ENCODE measurements around the gene GNA12.

Gene GNA12

DNA sequence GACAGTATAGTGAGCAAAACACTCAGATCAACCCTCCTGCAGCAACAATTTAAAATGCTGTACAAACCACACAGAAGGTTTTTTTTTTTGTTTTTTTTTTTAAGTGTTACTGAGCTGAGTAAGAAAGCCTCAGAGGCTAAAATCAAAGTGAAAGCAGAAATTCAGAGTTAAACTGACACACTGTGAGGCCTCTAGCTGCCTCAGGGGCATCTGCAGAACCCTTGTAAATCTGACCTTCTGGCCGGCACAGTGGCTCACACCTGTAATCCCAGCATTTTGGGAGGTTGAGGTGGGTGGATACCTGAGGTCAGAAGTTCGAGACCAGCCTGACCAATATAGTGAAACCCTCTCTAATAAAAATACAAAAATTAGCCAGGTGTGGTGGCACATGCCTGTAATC is 7.4 kb upstream of the GNA12 start:
- Histone ChIP-seq H3K9ac (ENCODE audit: low read length) (peak overlapping the region; percentile 58), H3K27me3 (replicated peaks; ENCODE audit: control insufficient read depth, insufficient read depth, low read length) (no peaks in the 10 kb centered on the region), H3K9me3 (ENCODE audit: control insufficient read depth, low read length) (no peaks in the 10 kb centered on the region), H3K4me3 (ENCODE audit: low read length) (no peak overlapping the region), H3K36me3 (ENCODE audit: control insufficient read depth, insufficient read depth, low read length, severe bottlenecking) (no peaks in the 10 kb centered on the region), H3K4me1 (ENCODE audit: control insufficient read depth, insufficient read depth, low read length) (peaks cover 13% of the 10 kb centered on the region)
- DNase-seq (ENCODE audit: low read depth): no peak

- H3K27me3 ChIP-seq (replicated peaks; ENCODE audit: control insufficient read depth, insufficient read depth, low read length): no peaks in the 10 kb centered on the region
- DNase-seq (ENCODE audit: low read depth): no peak
- no peak overlapping the region for H3K9ac ChIP-seq (ENCODE audit: low read length)
- H3K4me3 ChIP-seq (ENCODE audit: low read length): no peak overlapping the region
- no peaks in the 10 kb centered on the region for H3K36me3 ChIP-seq (ENCODE audit: control insufficient read depth, insufficient read depth, low read length, severe bottlenecking)
- H3K4me1 ChIP-seq (ENCODE audit: control insufficient read depth, insufficient read depth, low read length): peaks cover 13% of the 10 kb centered on the region
- H3K9me3 ChIP-seq (ENCODE audit: control insufficient read depth, low read length): no peaks in the 10 kb centered on the region
Measured at GRCh38 chr7:2849941-2850766, 6.0 kb upstream of the GNA12 start.

- Histone ChIP-seq H3K36me3 (ENCODE audit: control insufficient read depth, insufficient read depth, low read length, severe bottlenecking) (no peaks in the 10 kb centered on the region), H3K27me3 (replicated peaks; ENCODE audit: control insufficient read depth, insufficient read depth, low read length) (no peaks in the 10 kb centered on the region), H3K9me3 (ENCODE audit: control insufficient read depth, low read length) (no peaks in the 10 kb centered on the region), H3K4me1 (ENCODE audit: control insufficient read depth, insufficient read depth, low read length) (peaks cover 32% of the 10 kb centered on the region), H3K9ac (ENCODE audit: low read length) (no peak overlapping the region), H3K4me3 (ENCODE audit: low read length) (peak overlapping the region; percentile 79)
- no peak for DNase-seq (ENCODE audit: low read depth)
Measured at GRCh38 chr7:2845034-2845592, 1.0 kb upstream of the GNA12 start.

- Histone ChIP-seq H3K9me3 (ENCODE audit: control insufficient read depth, low read length) (no peaks in the 10 kb centered on the region), H3K36me3 (ENCODE audit: control insufficient read depth, insufficient read depth, low read length, severe bottlenecking) (no peaks in the 10 kb centered on the region), H3K9ac (ENCODE audit: low read length) (peak overlapping the region; percentile 87), H3K27me3 (replicated peaks; ENCODE audit: control insufficient read depth, insufficient read depth, low read length) (no peaks in the 10 kb centered on the region), H3K4me1 (ENCODE audit: control insufficient read depth, insufficient read depth, low read length) (peaks cover 32% of the 10 kb centered on the region), H3K4me3 (ENCODE audit: low read length) (peak overlapping the region; percentile 83)
- DNase-seq (ENCODE audit: low read depth): peak; percentile 71
Measured at GRCh38 chr7:2843711-2844152, 376 bp downstream of the GNA12 start.

GRCh38 chr7:2843191-2843685 is 870 bp downstream of the GNA12 start:
- Histone ChIP-seq H3K4me1 (ENCODE audit: control insufficient read depth, insufficient read depth, low read length) (peaks cover 32% of the 10 kb centered on the region), H3K9ac (ENCODE audit: low read length) (peak overlapping the region; percentile 87), H3K27me3 (replicated peaks; ENCODE audit: control insufficient read depth, insufficient read depth, low read length) (no peaks in the 10 kb centered on the region), H3K36me3 (ENCODE audit: control insufficient read depth, insufficient read depth, low read length, severe bottlenecking) (peaks cover 2% of the 10 kb centered on the region), H3K4me3 (ENCODE audit: low read length) (peak overlapping the region; percentile 83), H3K9me3 (ENCODE audit: control insufficient read depth, low read length) (no peaks in the 10 kb centered on the region)
- no peak for DNase-seq (ENCODE audit: low read depth)

DNA sequence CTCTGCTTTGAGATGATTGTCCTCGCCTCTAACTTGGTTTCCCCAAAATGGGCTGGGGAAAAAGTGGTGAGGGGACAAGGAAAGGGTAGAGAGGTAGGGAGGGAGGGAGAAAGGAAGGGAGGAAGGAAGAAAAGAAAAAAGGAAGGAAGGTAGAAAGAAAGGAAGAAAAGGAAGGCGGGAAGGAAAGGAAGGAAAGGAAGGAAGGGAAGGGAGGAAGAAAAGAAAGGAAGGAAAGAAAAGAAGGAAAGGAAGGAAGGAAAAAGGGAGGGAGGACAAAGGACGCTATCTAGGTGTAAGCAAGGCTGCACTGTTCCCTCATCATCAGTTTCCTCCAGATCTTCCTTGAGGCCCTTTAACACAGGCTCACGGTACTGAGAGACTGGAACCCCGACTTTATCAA is 2.2 kb downstream of the GNA12 start:
- DNase-seq (ENCODE audit: low read depth): no peak
- Histone ChIP-seq H3K9ac (ENCODE audit: low read length) (peak overlapping the region; percentile 47), H3K36me3 (ENCODE audit: control insufficient read depth, insufficient read depth, low read length, severe bottlenecking) (peaks cover 3% of the 10 kb centered on the region), H3K9me3 (ENCODE audit: control insufficient read depth, low read length) (no peaks in the 10 kb centered on the region), H3K4me3 (ENCODE audit: low read length) (peak overlapping the region; percentile 18), H3K27me3 (replicated peaks; ENCODE audit: control insufficient read depth, insufficient read depth, low read length) (no peaks in the 10 kb centered on the region), H3K4me1 (ENCODE audit: control insufficient read depth, insufficient read depth, low read length) (peaks cover 36% of the 10 kb centered on the region)

- DNase-seq (ENCODE audit: low read depth): no peak
- H3K36me3 ChIP-seq (ENCODE audit: control insufficient read depth, insufficient read depth, low read length, severe bottlenecking): peaks cover 5% of the 10 kb centered on the region
- no peaks in the 10 kb centered on the region for H3K27me3 ChIP-seq (replicated peaks; ENCODE audit: control insufficient read depth, insufficient read depth, low read length)
- H3K4me3 ChIP-seq (ENCODE audit: low read length): no peak overlapping the region
- no peak overlapping the region for H3K9ac ChIP-seq (ENCODE audit: low read length)
- H3K9me3 ChIP-seq (ENCODE audit: control insufficient read depth, low read length): no peaks in the 10 kb centered on the region
- peaks cover 38% of the 10 kb centered on the region for H3K4me1 ChIP-seq (ENCODE audit: control insufficient read depth, insufficient read depth, low read length)
Measured at GRCh38 chr7:2840458-2840857, 3.6 kb downstream of the GNA12 start.

GRCh38 chr7:2838873-2839578 is 5.1 kb downstream of the GNA12 start:
- Histone ChIP-seq H3K9me3 (ENCODE audit: control insufficient read depth, low read length) (no peaks in the 10 kb centered on the region), H3K4me1 (ENCODE audit: control insufficient read depth, insufficient read depth, low read length) (peaks cover 42% of the 10 kb centered on the region), H3K9ac (ENCODE audit: low read length) (no peak overlapping the region), H3K27me3 (replicated peaks; ENCODE audit: control insufficient read depth, insufficient read depth, low read length) (no peaks in the 10 kb centered on the region), H3K4me3 (ENCODE audit: low read length) (no peak overlapping the region), H3K36me3 (ENCODE audit: control insufficient read depth, insufficient read depth, low read length, severe bottlenecking) (peaks cover 8% of the 10 kb centered on the region)
- no peak for DNase-seq (ENCODE audit: low read depth)

GRCh38 chr7:2838451-2838850 is 5.7 kb downstream of the GNA12 start:
- Histone ChIP-seq H3K36me3 (ENCODE audit: control insufficient read depth, insufficient read depth, low read length, severe bottlenecking) (peaks cover 8% of the 10 kb centered on the region), H3K4me3 (ENCODE audit: low read length) (no peak overlapping the region), H3K9ac (ENCODE audit: low read length) (no peak overlapping the region), H3K4me1 (ENCODE audit: control insufficient read depth, insufficient read depth, low read length) (peaks cover 42% of the 10 kb centered on the region), H3K9me3 (ENCODE audit: control insufficient read depth, low read length) (no peaks in the 10 kb centered on the region), H3K27me3 (replicated peaks; ENCODE audit: control insufficient read depth, insufficient read depth, low read length) (no peaks in the 10 kb centered on the region)
- DNase-seq (ENCODE audit: low read depth): no peak

DNA sequence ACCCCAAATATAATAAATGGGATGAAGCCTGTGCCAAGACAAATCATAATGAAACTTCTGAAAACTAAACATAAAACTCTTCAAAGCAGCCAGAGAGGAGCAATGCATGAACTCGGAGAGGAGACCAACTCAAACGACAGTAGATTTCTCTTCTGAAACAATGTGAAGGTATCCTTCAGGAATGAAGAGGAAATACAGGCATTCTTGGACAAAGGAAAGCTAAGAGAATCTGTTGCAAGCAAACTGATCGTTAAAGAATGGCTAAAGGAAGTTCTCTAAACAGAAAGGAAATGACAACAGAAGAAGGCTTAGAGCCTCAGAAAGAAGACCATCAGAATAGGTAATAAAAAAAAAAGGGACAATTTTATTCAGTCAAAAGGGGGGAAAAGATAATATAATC is 6.6 kb downstream of the GNA12 start:
- H3K36me3 ChIP-seq (ENCODE audit: control insufficient read depth, insufficient read depth, low read length, severe bottlenecking): peaks cover 8% of the 10 kb centered on the region
- H3K9me3 ChIP-seq (ENCODE audit: control insufficient read depth, low read length): no peaks in the 10 kb centered on the region
- no peak overlapping the region for H3K9ac ChIP-seq (ENCODE audit: low read length)
- DNase-seq (ENCODE audit: low read depth): no peak
- peak overlapping the region; percentile 43 for H3K4me3 ChIP-seq (ENCODE audit: low read length)
- peaks cover 36% of the 10 kb centered on the region for H3K4me1 ChIP-seq (ENCODE audit: control insufficient read depth, insufficient read depth, low read length)
- H3K27me3 ChIP-seq (replicated peaks; ENCODE audit: control insufficient read depth, insufficient read depth, low read length): no peaks in the 10 kb centered on the region

DNA sequence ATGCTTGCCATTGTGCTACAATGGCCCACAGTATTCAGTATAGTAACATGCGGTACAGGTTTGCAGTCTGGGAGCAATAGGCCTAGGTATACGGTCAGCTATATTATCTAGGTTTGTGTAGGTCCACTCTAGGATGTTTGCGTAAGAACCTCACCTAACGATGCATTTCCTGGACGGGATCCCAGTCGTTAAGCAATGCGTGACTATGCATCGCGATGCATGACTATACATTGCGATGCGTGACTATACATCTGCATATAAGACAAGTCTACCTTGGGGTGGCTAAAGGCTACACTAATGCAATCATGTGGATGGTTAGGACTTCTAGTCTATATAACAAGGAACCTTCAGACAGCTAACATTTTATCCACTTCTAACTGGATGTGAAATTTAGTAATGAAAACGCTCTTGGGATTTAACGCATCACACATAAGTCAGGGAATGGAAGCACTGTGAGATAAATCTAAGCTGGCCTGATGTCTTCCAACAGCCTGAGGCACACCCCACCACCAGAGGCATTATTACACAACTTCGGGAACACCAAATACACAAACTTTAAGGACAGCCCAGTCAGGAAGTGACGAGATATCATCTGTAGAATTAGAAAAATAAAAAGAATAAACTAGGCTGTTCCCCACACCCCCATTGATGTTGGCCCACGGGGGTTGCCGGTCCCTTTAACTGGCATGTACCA is 9.2 kb downstream of the GNA12 start:
- peaks cover 8% of the 10 kb centered on the region for H3K36me3 ChIP-seq (ENCODE audit: control insufficient read depth, insufficient read depth, low read length, severe bottlenecking)
- no peak overlapping the region for H3K4me3 ChIP-seq (ENCODE audit: low read length)
- peaks cover 22% of the 10 kb centered on the region for H3K4me1 ChIP-seq (ENCODE audit: control insufficient read depth, insufficient read depth, low read length)
- no peaks in the 10 kb centered on the region for H3K27me3 ChIP-seq (replicated peaks; ENCODE audit: control insufficient read depth, insufficient read depth, low read length)
- H3K9me3 ChIP-seq (ENCODE audit: control insufficient read depth, low read length): no peaks in the 10 kb centered on the region
- no peak overlapping the region for H3K9ac ChIP-seq (ENCODE audit: low read length)
- no peak for DNase-seq (ENCODE audit: low read depth)
